ENCODE data around the gene TTBK1. TPM values are rescaled to one million over a fixed set of nuclear protein-coding genes. Genes with fewer than 3 reads are reported as not detected.

The TTBK1 gene
- total and polyA plus RNA-seq, 10 of the 15 experiments (the other 5 are each of a cell fraction or from before 2014, with no cell fraction given): 0.05 to 0.27 TPM; not detected in 8

- TF ChIP-seq, protein P1, sequence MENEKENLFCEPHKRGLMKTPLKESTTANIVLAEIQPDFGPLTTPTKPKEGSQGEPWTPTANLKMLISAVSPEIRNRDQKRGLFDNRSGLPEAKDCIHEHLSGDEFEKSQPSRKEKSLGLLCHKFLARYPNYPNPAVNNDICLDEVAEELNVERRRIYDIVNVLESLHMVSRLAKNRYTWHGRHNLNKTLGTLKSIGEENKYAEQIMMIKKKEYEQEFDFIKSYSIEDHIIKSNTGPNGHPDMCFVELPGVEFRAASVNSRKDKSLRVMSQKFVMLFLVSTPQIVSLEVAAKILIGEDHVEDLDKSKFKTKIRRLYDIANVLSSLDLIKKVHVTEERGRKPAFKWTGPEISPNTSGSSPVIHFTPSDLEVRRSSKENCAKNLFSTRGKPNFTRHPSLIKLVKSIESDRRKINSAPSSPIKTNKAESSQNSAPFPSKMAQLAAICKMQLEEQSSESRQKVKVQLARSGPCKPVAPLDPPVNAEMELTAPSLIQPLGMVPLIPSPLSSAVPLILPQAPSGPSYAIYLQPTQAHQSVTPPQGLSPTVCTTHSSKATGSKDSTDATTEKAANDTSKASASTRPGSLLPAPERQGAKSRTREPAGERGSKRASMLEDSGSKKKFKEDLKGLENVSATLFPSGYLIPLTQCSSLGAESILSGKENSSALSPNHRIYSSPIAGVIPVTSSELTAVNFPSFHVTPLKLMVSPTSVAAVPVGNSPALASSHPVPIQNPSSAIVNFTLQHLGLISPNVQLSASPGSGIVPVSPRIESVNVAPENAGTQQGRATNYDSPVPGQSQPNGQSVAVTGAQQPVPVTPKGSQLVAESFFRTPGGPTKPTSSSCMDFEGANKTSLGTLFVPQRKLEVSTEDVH (IDR thresholded peaks at IDR 0.05; ENCODE audit: low read depth, partially characterized antibody): no peak
- TF ChIP-seq PAX8 (IDR thresholded peaks at IDR 0.05) (no peak), YBX1 (IDR thresholded peaks at IDR 0.05) (no peak), TAF1 (IDR thresholded peaks at IDR 0.05; ENCODE audit: borderline replicate concordance, low read depth, low read length) (no peak), GATAD2B (conservative IDR thresholded peaks at IDR 0.05; ENCODE audit: low read depth) (no peak), ZBTB11 (CRISPR knock-in tag; IDR thresholded peaks at IDR 0.05) (no peak), TCF3 (IDR thresholded peaks at IDR 0.05; ENCODE audit: borderline replicate concordance, insufficient read depth, low read depth, low read length) (no peak), E4F1 (IDR thresholded peaks at IDR 0.05; ENCODE audit: borderline replicate concordance, partially characterized antibody) (no peak), GABPA (IDR thresholded peaks at IDR 0.05; ENCODE audit: low read depth) (no peak)
These were observed 85.2 kb downstream of the TTBK1 start (continued) for GRCh38 chr6:43328528-43328927.

Data from GM12878 (cell line).